Stimulated activated CD4-positive, alpha-beta T cell treated with anti-CD3 and anti-CD28 coated beads, Interleukin-15, amount 100 ng/mL, for 1 hour (primary cell): ENCODE data around the gene UBTD2.
"Not testable (repeated sequence)": the region's sequence is repeated elsewhere in the genome, so short reads cannot be mapped to it uniquely, and the experiment has no call there.

Source experiments
- DNase-seq, 2 donors: peaks; one replicate each; pipeline ENCODE4 v3.0.0-alpha.2; 2020; ENCODE audit warnings: low read depth in 1 of 2, low spot score in 1 of 2

The UBTD2 gene

GRCh38 chr5:172199446-172199845 is 84.1 kb downstream of the UBTD2 start:
- no peak for DNase-seq

- not testable (repeated sequence) for DNase-seq
Observed at GRCh38 chr5:172197775-172198174, 85.8 kb downstream of the UBTD2 start.

GRCh38 chr5:172194985-172195774 is 88.4 kb downstream of the UBTD2 start:
- DNase-seq, result no peak

DNA sequence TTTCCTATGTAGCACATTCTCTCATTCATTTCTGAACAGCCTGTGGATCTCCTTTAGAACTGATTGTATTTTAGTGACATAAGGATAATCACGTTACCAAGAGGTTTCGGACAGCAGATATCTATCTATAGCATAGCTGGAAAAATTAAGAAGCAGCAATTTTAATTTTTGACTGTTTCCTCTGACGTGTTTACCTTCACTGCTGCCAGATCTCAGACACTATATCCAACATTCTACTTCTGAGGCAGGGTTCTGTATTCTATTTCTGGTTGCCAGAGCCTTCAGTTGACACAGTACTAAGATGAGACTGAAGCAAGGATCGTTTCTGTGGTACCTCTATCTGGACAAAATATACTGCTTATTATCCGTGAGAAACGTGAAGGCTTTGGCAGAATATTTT is 89.7 kb downstream of the UBTD2 start, which contains the start of gene EFCAB9:
Gene EFCAB9 (plus strand): TSS at position 301 of the 400 bp plus-strand sequence. CDS start 1 bp downstream, at position 302.
- DNase-seq, result no peak

DNA sequence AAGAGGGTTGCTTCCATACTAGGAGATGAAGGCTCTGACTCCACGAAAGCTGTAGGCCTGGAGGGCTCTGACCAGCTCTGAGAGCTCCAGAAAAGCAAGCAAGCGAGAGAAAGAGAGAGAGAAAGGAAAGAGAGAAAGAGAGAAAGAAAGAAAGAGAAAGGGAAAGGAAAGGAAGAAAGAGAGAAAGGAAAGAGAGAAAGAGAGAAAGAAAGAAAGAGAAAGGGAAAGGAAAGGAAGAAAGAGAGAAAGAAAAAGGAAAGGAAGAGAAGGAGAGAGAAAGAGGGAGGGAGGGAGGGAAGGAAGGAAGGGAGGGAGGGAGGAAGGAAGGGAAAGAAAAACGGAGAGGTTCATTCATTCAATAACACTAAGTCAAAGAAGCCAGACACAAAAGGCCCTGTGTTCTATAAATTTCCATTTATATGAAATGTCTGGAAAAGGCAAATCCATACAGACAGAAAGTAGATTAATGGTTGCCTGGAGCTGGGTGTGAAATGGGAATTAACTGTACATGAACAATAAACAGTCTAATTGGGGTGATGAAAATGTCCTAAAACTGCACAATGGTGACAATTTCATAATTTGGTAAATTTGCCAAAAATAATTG is 93.8 kb downstream of the UBTD2 start:
- no peak for DNase-seq

- no peak for DNase-seq
Observed at GRCh38 chr5:172188893-172189692, 94.5 kb downstream of the UBTD2 start.

DNA sequence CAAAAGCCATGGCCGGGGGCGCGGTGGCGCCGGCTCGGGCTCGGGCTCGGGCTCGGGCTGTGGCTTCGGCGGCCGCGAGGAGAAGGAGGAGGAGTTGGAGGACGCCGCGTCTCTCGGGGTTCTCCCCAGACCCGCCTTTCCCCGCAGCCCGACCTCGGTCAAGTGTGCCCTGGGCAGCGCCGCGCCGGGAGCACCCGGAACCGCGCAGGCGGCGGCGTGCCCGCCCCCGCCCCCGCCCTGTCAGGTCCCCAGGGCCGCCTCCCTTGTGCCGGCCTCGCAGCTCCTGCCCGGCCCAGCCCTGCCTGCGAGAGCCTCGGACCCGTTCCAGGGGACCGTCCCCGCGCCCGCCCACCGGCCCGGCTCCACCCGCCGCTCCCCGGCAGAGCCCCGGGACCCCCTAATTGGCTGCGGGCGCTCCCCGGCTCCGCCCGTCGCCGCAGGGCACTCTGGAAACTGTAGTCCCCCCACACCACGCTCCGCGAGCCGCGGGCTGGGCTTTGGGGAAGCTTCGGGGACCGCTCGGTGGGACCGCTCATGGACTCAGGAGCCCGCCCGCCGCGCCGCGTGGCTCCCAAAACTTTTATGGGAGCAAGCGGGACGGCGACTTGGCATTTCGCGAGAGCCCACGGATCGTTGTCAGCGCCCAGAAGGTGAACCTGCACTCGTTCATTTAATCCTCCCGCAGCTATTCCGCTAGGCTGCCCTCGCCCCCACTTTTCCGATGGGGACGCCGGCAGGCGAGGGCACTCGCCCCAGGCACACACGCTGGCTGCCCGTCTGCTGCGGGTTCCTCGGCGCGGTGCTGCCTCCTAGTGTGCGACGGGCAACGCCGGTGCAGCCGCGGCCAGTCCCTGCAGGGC is 95.3 kb downstream of the UBTD2 start, which contains the start of gene STK10:
Gene STK10 (minus strand): TSS at position 192 of the 860 bp plus-strand sequence. CDS start 182 bp downstream, at position 10.
- peak; percentile 78 to 81 for DNase-seq

DNA sequence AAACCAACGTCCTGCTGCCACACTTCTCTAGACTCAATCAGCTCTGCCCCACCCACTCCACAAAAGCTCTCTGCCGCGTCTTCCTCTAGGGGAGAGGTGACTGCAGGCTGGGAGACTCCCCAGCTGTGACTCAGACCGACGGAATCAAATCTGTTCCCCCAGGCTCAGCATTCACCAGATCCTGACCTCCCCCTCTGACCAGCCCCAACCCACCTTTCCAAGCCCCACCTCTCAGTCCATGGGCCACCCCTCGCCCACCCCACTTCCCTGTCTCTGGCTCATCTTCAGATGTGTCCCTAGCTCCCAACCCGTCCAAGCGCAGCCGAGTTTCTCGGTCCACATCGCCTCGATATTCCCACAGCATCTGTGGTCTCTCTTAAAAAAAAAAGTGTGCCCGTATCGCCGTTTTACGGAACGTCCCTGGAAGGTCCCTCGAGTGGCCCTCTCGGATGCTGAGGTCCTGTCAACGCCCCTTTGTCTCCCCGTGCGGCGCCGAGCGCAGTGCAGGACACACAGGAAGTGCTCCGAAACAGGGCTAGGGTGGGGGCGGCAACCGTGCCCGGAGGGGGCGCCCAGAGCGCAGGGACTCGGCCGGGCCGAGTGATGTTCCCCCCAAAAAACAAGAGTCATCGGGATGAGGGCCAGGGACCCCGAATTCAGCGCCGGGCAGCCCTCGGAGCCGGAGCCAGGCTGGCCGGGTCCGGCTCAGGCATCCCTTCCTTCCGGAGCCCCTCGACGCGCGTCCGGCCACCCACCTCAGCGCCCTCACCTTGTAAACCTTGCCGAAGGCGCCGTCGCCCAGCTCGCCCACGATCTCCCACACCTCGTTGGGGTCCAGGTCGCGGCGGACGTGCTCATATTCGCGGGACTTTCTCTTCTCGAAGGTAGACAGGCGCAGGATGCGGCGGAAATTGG is 96.2 kb downstream of the UBTD2 start:
- DNase-seq, result peak in 1 of 2 donors; percentile 45

DNA sequence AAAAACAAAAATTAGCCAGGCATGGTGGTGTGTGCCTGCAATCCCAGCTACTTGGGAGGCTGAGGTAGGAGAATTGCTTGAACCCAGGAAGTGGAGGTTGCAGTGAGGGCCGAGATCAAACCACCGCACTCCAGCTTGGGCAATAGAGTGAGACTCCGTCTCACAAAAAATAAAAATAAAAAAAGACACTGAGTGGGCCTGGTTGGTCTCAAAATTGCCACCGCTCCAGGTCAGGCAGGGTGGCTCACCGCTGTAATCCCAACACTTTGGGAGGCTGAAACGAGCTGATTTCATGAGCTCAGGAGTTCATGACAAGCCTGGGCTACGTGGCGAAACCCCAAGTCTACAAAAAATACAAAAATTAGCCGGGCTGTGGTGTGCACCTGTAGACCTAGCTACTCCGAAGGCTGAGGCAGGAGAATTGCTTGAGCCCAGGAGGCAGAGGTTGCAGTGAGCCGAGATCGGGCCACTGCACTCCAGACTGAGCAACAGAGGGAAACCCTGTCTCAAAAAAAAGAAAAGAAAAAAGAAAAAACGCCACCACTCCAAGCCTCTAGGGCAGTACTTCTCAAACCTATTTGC is 97.4 kb downstream of the UBTD2 start:
- no peak for DNase-seq

DNA sequence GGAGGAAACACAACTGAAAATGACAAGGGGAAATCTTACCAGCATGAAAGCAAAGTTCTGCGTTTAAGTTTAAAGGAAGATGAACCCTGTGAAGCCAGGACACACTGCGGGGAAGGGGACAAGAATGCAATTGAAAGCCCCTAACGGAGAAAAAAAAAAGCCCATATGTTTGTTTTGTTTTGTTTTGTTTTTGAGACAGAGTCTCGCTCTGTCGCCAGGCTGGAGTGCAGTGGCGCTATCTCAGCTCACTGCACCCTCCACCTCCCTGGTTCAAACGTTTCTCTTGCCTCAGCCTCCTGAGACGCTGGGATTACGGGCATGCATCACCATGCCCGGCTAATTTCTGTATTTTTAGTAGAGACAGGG is 98.5 kb downstream of the UBTD2 start:
- DNase-seq, result no peak

GRCh38 chr5:172183881-172184280 is 99.7 kb downstream of the UBTD2 start:
- no peak for DNase-seq

DNA sequence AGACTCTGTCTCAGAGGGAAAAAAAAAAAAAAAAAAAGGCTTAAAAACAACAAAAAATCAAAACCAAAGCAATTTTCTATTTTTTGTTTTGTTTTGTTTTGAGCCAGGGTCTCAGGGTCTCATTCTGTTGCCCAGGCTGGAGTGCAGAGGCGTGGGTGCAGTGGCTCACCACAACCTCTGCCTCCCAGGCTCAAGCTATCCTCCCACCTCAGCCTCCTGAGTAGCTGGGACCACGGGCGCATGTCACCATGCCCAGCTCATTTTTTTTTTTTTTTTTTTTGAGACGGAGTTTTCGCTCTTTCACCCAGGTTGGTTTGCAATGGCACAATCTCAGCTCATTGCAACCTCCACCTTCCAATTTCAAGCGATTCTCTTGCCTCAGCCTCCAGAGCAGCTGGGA is 101.3 kb downstream of the UBTD2 start:
- no peak for DNase-seq

- no peak for DNase-seq
Observed at GRCh38 chr5:172180936-172181335, 102.6 kb downstream of the UBTD2 start.

DNA sequence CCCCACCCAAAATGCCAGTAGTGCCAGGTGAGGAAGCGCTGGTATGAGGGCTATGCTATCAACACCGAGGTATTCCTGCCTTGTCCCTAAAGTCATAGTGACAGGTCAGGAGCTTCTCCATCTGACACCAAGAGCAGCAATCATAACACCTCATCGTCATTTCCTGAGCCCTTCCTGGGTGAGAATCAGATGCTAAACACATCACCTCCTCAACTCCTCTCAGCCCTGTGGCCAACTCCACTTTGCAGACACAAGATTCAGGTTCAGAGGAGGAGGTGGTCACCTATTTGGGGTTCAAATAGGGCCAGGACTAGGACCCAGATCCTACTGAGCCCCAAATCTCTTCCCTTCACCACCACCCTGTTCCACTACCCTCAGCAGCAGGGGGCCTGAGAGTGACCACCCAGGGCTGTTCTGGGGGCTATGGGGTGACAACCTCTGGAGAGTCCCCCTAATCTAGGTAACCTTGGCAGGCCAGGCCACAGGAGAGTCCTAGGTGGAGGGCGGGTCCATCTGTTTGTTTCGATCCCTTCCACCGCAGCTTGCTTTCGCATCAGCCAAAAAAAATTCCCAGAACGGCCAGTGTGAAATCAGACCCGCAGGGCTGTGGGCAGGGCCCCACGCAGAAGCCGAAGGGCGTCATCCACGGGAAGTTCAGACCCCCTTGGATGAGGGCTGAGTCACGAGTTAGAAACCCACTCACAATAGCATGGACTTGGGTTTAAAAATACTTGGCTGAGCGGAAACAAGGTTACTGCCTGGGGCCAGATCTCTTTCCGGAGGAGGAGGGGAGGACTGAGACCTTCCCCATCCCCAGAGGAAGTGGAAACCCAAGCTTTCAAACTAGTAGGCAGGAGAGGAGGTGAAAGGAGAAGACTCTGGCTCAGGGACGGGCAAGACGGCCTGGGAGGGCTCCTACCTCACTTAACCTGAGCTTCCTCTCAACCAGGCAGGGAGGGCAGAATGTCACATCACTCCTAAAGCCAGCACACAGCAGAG is 104.3 kb downstream of the UBTD2 start:
- no peak for DNase-seq

DNA sequence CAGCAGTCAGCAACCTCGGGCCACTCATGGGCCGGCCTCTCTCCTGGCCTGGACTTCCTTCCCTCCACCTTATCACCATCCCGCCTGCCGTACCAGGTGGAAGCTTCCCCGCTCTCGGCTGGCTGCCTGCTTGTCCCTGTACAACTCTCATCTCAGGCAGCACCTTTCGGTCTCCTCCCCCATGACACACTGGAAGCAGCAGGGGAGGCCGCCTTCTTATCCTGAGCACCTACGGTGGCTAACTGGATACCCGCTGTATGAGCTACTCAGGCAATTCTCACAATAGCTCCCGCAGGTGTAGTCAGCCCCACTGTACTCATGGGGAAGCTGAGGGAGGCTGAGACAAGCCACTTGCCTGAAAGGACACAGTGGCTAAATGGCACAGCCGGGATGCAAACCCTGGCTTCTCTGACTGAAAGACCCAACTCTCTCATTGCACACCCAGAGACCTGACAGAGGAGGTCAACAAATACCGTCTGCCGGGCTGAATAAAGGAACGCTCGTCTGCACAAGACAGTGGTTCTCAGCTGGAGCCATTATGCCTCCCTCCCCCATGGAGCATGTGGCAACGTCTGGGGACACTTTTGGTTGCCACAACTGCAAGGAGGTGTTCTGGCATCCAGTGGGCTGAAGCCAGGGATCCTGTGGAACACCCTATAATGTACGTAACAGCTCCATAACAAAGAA is 105.1 kb downstream of the UBTD2 start:
- DNase-seq, result no peak

- DNase-seq, result no peak
Observed at GRCh38 chr5:172177176-172177575, 106.4 kb downstream of the UBTD2 start.

- peak; percentile 70 to 81 for DNase-seq
Observed at GRCh38 chr5:172175263-172175719, 108.3 kb downstream of the UBTD2 start.
